SKM-1 treated with dmso at 0.1 percent for 144 hours (cell line): Measurements from ENCODE around the gene SENP2.
A peak's percentile ranks its signal among the peaks of the same experiment; 100 is the strongest.
"Not testable (repeated sequence)": the region's sequence is repeated elsewhere in the genome, so short reads cannot be mapped to it uniquely, and the experiment has no call there.

ENCODE experiments used
- DNase-seq: peaks from one replicate; lab custom pipeline; 2025; ENCODE audit not compliant: unreplicated experiment; lab: John Stamatoyannopoulos, UW

SENP2 gene

DNA sequence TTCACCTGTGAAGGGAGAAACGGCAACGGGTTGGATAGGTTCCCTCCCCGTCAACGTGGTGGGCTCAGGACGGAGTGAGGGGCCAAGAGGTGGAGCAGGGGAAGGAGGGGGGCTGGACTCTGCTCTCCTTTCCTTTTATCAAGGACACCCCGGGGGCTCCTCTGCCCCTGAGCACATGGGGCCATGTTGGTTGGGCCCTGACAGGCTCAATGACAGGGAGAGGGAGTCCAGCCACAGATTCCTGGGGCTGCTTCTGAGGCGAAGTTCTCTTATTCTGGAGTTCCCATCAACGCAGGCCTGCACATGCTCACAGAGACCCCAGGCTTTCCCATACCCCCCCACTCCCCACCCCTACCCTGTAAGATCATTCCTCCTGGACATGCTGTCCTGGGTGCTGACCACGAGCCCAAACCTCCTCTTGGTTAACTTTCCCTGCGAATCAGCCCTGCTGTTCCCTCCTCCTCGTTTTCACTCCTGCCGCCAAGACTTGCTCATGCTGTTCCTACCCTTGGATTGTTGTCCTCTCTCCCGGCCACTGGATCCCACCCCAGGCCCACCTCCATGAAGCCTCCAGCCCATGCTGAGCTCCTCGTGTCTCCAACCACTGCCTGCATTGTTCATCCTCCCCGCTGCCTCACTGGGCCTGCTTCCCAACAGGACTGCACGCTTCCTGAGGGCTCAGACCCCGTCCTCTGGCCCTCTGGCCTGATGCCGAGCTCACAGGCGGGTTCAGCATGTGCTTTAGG is 61.2 kb downstream of the SENP2 start:
- DNase-seq = no peak

DNA sequence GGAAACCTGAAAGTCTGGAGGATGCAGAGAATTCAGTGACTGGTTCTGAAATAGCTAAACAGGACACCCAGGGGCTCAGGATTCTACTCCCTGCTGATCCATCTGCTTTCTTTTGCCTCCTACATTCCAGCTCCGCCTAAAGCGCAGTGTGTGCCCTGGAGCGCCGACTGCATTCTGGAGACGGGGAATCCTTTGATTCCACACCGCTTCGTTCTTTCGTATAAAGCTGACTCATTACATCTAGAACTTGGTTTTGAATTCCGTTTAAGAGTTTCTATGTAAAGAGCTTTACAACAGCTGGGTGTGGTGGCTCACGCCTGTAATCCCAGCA is 61.8 kb downstream of the SENP2 start:
- DNase-seq = no peak

DNA sequence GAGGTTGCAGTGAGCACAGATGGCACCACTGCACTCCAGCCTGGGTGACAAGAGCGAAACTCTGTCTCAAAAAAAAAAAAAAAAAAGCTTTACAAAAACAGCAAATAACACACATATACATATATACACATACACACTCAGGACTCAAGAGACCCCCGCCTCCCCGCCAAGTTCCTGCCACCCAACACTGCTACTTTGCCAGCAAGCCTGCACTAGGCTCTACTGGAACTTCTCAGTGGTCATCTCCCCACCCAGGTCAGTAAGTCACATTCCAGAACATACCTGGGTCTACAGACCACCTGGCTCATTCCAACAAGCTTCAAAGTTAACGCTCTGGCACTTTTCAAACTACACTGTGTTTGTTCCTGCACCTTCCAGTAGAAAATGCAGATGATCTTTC is 62.3 kb downstream of the SENP2 start:
- DNase-seq = no peak

DNA sequence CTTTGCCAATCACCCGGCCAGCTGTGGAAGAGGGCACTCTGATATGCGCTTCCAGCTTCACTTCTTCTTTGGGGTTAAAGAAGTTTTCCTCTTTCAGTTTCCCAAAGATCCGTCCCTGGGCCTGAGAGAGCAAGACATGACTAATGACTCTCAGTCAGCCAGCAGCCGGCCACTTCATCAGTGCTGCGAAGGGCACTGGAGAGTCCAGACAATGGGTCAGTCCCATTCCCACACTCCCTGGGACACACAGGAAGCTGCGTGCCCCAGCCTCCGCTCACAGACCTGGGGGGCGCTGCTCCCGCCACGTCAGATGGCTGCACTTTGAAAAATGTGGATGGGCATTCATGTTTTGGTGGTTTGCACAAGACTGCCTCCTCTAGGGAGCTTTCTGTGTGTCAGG is 63.3 kb downstream of the SENP2 start:
- no peak for DNase-seq

DNA sequence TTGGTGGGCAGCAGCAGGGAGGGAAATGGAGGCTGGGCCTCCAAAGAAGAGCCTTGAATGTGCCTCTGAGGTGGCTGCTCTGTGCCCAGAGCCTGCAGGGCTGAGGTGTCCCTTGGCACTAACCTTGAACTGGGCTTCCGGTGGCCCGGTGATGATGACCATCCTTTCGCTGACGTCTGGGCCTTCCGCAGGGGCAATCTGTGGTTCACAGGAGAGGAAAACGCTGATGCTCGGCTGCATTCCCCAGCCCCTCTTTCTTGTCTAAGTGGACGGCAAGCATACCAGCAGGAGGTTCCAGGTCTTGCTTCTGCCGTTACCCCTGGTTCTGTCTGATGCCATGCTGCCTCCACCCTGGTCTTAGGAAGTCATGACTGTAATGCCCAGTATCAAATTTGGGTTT is 65.9 kb downstream of the SENP2 start:
- no peak for DNase-seq

DNA sequence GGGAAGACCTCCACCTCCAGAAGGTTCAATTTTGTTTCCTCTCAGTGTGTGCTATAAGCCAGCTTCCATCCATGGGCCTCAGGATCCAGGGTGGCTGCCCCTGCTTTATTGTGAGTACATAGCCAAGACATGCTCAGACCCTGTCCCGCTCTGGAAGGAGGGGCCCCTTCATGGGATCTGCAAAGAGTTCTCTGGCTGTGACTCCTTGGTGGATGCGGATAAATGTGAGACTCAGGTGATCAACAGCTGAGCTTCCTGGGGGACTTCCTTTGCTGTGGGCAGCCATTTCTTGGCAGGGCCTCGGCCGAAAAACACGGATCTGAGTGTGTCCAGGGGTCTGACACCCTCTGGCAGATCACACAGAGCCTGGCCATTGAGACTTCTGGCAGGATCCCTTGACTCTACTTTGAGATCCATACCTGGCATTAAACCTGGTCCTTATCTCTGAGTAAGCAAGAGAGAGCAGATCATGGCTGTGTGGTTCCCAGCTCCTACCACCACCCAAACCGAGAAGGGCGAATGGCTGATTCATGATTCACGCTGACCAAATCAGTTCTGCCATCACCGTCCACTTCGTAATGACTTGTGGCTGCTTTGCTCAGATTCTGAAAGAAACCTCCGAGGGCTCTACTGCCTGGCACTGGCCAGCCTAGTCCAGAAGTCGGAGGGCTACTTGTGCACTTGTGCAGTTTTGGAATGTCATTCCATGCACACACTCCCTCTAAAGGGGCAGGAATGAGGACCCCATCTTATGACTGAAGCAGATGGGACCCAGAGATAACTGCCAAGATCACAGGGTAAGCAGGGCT is 68.1 kb downstream of the SENP2 start:
- DNase-seq = no peak

DNA sequence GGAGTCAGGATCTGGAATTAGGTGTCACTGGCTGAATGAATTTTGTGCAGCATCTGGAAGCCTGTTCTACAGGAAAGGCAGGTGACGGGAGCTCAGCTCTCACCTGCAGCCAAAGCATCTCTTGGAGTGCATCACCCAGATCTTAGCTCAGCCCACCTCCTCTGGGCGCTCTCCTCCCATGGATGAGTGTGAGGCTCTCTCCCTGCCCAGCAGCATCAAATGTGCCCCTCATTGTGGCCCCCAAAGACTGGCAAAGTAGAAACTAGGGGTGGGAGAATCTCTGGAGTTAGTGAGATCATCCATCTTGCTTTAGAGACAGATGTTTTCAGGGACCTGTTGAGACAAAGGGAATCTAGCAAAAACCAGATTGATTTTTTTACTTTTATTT is 68.7 kb downstream of the SENP2 start:
- DNase-seq = no peak

DNA sequence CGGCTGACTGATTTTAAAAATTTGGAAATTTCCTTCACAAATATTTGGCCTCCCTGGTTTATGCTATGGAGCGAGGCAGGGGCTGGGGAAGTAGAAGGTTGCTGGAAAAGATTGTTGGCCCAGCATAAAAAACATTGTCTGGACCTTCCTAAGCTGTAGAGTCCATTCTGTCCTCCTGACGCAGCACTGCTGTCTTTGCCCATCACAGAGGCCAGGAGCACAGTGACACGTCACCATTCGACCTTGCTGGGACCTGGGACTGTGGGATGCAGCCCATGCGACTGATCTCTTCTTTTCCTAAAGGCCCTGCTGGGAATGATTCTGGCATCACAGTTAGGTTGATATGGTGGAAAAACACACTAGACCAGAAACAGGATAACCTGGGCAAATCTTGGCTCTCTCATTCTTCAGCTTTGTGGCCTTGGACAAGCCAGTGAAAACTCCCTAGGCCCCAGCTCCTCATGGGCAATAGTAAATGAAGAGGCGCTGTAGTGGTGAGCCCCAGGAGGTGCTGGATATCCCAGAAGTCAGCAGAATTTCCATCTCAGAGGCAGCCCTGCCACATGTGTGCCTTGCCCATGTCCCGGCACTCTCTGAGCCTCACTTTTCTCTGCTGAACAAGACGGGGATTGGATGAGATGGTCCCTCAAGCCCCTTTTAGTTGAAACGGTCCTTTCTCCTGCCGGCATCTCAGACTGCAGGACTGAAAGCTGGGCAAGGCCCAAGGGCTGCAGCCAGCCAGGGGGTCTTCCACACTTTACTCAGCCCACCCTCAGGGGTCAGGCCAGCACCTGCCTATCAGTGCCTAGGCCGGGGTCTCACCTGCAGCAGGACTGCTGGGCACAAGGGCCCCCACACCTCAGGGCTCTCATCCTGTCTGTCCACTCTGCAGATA is 69.6 kb downstream of the SENP2 start:
- no peak for DNase-seq

DNA sequence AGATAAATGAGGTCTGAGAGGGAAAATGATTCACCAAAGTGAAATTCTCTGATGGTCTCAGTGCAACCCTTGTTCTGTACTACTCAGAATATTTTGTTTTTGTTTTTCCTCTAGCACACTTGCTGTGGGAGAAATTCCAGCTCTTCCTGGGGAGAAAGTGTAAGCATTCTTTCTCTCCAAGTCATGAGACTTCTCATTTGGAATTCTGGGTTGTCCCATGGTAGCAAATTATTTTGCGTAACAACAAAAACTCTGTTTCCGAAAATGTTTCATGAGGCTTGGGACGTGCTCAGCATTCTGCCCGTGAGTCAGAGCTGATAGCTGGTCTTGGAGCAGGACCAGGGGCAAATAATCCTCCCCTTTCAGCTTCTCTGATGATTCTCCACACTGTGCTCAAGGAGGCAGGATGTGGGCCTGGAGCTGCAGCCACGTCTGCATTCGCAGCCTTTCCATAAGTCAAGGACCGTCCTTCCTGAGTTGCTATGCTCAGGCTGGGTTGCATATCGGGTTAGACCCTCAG is 70.3 kb downstream of the SENP2 start:
- DNase-seq = no peak

DNA sequence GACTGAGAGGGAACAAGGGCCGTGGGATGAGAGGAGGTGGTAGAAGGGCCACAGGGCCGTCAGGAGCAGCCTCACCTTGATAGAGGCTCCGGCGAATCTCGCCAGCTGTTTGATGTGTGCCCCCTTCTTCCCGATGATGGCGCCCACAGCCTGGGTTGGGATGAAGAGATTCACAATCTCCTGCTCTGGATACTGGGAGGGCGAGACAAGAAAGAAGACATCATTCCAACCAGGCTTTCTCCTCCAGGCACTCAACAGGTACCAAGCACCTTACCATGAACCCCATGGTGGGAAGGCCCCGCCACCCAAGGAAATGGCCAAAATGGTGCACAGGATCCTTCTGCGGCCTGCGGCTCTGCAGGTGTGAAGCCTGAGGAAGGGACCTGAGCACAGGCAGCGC is 71.1 kb downstream of the SENP2 start:
- no peak for DNase-seq

DNA sequence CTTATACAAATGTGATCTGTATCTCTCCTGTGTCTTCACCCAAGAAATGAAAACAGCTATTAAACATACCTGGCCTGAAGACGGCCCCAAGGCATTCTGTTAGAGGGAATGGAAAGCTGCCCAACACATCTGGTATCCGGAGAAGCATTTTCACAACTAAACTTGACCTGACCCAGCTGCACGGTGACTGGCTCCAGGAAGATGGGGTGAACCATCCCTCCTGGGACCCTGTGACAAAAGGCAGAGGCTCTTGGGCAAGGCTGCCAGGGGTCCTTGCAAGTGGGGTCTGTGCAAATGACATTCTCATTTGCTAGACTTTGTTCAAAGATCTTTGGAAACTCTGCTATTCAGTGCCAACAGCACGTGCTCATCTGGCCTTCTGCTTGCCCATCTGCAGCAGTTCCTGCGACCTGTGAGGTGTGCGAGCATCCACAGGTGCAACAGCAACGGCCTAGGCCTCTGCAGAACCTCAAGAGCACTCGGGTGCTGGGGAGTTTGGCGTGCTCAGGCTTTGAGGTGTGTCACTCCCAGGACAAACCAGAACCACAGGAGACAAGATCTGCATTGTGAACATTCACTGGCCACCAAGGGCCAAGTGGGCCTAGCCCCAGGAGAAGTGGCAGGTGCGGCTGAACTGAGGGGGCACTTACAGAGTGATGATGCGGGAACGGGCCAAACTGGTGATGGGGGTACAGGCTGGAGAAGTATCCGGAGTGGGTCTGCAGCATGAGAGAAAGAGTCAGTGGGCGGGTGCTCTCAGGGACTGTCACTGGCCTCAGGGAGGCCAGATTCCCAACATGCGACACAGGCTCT is 71.8 kb downstream of the SENP2 start:
- no peak for DNase-seq

DNA sequence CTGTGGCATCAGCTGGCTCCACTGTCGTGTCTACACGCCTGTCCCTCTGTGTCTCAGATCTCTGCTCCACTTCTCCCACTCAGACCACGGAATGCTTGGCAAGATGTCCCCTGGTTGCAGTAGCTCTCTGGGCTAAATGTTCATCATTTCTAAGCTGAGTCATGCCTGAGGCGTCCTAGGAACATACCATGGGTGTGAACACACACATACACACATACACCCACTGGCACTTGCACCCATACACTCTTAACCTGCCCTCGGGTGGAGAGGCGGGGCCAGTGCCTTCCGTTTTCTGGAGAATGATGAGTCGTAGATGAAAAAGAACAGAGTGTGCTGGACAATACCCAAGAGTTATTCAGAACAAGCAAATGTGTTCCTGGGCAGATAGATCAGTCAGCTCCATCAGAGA is 72.4 kb downstream of the SENP2 start:
- no peak for DNase-seq

DNA sequence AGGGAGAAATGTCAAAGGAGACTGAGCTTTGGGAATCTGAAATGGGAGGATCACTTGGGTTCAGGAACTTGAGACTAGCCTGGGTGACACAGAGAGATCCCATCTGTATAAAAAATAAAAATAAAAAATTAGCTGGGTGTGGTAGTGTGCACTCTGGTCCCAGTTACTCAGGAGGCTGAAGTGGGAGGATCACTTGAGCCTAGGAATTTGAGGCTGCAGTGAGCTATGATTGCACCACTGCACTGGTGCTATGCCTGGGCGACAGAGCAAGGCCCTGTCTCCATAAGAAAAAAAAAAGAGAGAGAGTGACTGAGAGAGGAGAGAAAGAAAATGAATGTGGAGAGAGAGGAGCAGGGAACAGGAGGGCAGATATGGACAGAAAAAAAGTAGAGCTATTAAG is 72.8 kb downstream of the SENP2 start:
- no peak for DNase-seq

DNA sequence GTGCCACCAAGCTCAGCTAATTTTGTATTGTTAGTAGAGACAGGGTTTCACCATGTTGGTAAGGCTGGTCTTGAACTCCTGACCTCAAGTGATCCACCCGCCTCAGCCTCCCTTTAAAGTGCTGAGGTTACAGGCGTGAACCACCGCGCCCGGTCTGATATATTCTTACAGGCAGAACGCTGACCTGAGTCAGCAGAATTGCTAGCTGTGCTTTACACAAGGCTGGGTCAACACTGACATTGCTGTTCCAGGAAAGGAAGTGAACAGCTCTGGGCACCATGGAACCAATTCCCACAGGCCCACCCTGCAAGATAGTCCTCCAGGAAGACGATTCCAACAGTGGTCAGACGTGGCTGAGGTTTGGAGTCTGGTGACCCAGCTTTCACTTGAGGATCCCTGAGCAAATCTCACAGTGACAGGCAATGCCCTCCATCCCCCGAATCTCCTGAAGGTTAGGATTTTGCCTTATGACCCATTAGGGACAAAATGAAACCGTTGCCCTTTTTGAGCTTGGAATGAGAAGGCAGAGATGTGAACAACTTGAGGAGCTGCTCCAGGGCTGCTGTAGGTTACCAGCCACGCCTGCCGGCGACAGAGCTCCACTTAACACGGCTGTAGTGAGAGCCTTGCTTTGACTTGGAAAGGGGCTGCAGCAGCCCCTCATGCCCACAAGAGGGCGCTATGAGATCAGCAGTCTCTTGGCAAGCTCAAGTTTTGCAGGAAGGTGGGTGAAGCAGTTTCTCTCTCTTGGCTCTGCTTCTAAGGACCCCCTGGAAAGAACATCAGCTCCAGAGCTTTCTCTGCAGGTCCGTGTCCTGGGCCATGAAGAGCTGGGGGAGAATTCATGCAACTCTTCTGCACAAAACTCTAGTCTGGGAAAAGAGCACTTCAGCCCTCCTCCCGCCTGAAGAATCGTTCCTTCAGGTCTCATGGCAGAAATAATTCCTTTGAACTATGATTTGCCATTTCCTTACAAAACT is 74.1 kb downstream of the SENP2 start:
- DNase-seq = peak; percentile 66

DNA sequence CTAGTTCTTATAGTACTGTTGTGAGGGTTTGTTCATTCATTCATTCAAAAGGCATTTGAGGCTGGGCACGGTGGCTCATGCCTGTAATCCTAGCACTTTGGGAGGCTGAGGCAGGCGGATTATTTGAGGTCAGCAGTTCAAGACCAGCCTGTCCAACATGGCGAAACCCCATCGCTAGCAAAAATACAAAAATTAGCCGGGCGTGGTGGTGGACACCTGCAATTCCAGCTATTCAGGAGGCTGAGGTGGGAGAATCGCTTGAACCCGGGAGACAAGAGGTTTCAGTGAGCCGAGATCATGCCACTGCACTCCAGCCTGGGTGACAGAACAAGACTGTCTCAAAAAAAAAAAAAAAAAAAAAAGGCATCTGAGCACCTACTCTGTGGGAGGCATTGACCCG is 75.2 kb downstream of the SENP2 start:
- DNase-seq = not testable (repeated sequence)

DNA sequence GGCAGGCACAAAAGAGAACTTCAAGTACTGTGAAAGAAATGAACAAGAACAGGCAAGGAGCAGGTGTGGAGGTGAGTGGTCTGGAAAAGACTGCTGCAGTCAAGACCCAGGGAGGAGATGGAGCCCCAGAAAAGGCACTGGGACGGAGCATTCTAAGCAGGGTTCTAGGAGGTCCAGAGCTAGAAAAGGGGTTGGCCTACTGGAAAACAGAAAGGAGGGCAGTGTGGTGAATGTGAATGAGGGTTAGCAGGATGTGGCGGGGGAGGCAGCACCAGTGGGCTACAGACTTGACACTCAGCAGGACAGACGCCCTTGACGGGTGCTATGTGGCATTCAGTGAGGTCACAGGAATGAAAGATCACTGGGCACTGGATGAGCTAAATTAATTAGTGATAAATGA is 75.7 kb downstream of the SENP2 start:
- no peak for DNase-seq

DNA sequence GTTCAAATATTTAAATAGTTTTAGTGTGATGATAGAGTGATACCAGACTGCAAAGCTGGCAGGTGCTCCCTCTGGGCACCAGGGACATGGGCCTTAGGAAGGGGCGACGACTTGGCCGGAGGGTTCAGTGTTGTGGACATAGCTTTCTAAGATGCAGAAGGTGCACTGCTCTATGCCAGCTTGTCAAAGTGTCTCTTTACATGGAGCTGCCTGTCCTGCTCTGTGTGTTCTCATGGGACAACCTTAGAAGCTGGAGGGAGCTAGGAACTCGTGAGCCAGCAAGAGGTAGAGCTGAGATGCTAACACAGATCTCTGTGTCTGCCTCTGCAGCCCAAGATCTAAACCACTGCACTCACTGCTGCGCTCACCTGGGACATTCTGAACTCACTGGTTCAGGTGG is 77.8 kb downstream of the SENP2 start:
- DNase-seq = no peak

DNA sequence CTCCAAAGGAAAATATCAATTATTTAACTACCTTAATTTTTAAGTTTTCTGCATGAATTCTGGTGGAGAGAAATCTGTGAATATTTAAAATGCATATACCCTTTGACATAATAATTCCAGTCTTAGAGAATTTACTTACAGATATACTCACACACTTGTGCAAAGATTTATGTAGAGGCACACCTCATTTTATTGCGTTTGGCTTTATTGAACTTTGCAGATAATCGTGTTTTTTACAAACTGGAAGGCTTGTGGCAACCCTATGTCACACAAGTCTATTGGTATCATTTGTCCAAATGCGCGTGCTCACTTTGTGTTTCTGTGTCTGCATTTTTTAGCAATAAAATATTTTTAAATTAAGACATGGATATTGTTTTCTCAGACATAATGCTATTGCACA is 81.5 kb downstream of the SENP2 start:
- DNase-seq = no peak

DNA sequence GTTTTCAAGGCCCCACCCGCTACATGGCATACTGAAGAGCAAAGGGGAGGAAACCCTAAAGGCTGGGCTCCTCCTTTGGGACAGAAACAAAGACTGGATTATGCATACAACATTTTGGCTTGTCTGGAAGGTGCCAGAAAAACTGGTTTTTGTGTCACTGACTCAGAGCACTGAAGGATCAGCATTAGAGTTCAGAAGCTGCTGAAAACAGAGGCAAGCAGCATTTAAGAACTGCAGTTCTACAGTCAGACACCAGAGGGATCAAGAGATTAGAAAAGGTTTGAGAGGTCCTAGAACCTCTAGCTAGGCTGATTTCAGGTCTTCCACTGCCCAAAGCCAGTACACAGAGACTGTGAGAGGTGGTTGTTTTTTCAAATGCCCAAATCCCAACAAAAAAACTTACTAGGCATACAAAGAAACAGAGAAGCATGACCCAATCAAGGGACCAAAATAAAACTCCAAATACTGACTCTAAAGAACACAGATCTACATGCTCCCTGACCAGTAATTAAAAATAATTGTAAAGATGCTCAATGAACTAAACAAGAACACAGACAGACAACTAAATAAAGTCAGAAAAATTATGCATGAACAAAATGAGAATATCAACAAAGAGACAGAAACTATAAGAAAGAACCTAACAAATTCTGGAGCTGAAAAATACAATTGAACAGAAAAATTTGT is 91.2 kb downstream of the SENP2 start:
- peak; percentile 39 for DNase-seq
